ENCODE measurements around the gene YJEFN3.

The YJEFN3 gene

GRCh38 chr19:19524053-19524452 is 4.7 kb upstream of the YJEFN3 start:
- no peak overlapping the region for H3K4me3 Mint-ChIP-seq
- H3K27ac Mint-ChIP-seq: no peak overlapping the region
- peaks cover 14 to 42% of the 10 kb centered on the region in 2 donors for H3K4me1 Mint-ChIP-seq
- DNase-seq: no peak
- H3K9me3 Mint-ChIP-seq: no peaks in the 10 kb centered on the region
- H3K27me3 Mint-ChIP-seq: no peaks in the 10 kb centered on the region
- ATAC-seq (replicated peaks): no peak
- H3K36me3 Mint-ChIP-seq: peaks cover 22 to 54% of the 10 kb centered on the region in 2 donors

- no peak overlapping the region for H3K4me3 Mint-ChIP-seq
- peaks cover 16 to 41% of the 10 kb centered on the region in 2 donors for H3K36me3 Mint-ChIP-seq
- H3K27ac Mint-ChIP-seq: no peak overlapping the region
- no peaks in the 10 kb centered on the region for H3K27me3 Mint-ChIP-seq
- DNase-seq (no peak), ATAC-seq (replicated peaks) (no peak)
- peaks cover 4 to 26% of the 10 kb centered on the region in 2 donors for H3K4me1 Mint-ChIP-seq
- no peaks in the 10 kb centered on the region for H3K9me3 Mint-ChIP-seq
These were observed 2.9 kb upstream of the YJEFN3 start for GRCh38 chr19:19525611-19526380.

- peaks cover 16 to 41% of the 10 kb centered on the region in 2 donors for H3K36me3 Mint-ChIP-seq
- no peak for ATAC-seq (replicated peaks)
- DNase-seq: no peak
- peak overlapping the region; percentile 67 for H3K27ac Mint-ChIP-seq
- no peak overlapping the region for H3K4me3 Mint-ChIP-seq
- H3K9me3 Mint-ChIP-seq: no peaks in the 10 kb centered on the region
- peaks cover 4 to 24% of the 10 kb centered on the region in 2 donors for H3K4me1 Mint-ChIP-seq
- no peaks in the 10 kb centered on the region for H3K27me3 Mint-ChIP-seq
These were observed 1.9 kb upstream of the YJEFN3 start for GRCh38 chr19:19526581-19527370.

- no peaks in the 10 kb centered on the region for H3K27me3 Mint-ChIP-seq
- ATAC-seq (replicated peaks) (no peak), DNase-seq (no peak)
- peaks cover 7 to 29% of the 10 kb centered on the region in 2 donors for H3K4me1 Mint-ChIP-seq
- H3K4me3 Mint-ChIP-seq: no peak overlapping the region
- H3K36me3 Mint-ChIP-seq: peaks cover 19 to 46% of the 10 kb centered on the region in 2 donors
- no peaks in the 10 kb centered on the region for H3K9me3 Mint-ChIP-seq
- no peak overlapping the region for H3K27ac Mint-ChIP-seq
These were observed 1.4 kb upstream of the YJEFN3 start for GRCh38 chr19:19527371-19527656.

- H3K9me3 Mint-ChIP-seq: no peaks in the 10 kb centered on the region
- H3K36me3 Mint-ChIP-seq: peaks cover 20 to 42% of the 10 kb centered on the region in 2 donors
- no peak overlapping the region for H3K27ac Mint-ChIP-seq
- no peaks in the 10 kb centered on the region for H3K27me3 Mint-ChIP-seq
- H3K4me3 Mint-ChIP-seq: no peak overlapping the region
- DNase-seq (no peak), ATAC-seq (replicated peaks) (no peak)
- peaks cover 7 to 31% of the 10 kb centered on the region in 2 donors for H3K4me1 Mint-ChIP-seq
These were observed 761 bp upstream of the YJEFN3 start for GRCh38 chr19:19527674-19528625.

GRCh38 chr19:19529783-19530422 is 1.2 kb downstream of the YJEFN3 start:
- no peak for ATAC-seq (replicated peaks)
- no peak for DNase-seq
- no peak overlapping the region for H3K4me3 Mint-ChIP-seq
- H3K4me1 Mint-ChIP-seq: peaks cover 8 to 24% of the 10 kb centered on the region in 2 donors
- no peak overlapping the region for H3K27ac Mint-ChIP-seq
- H3K27me3 Mint-ChIP-seq: no peaks in the 10 kb centered on the region
- peaks cover 27 to 42% of the 10 kb centered on the region in 2 donors for H3K36me3 Mint-ChIP-seq
- H3K9me3 Mint-ChIP-seq: no peaks in the 10 kb centered on the region

GRCh38 chr19:19530423-19530804 is 1.7 kb downstream of the YJEFN3 start:
- peaks cover 8 to 18% of the 10 kb centered on the region in 2 donors for H3K4me1 Mint-ChIP-seq
- H3K9me3 Mint-ChIP-seq: no peaks in the 10 kb centered on the region
- DNase-seq: no peak
- no peak overlapping the region for H3K27ac Mint-ChIP-seq
- no peak overlapping the region for H3K4me3 Mint-ChIP-seq
- no peaks in the 10 kb centered on the region for H3K27me3 Mint-ChIP-seq
- no peak for ATAC-seq (replicated peaks)
- H3K36me3 Mint-ChIP-seq: peaks cover 27 to 46% of the 10 kb centered on the region in 2 donors

GRCh38 chr19:19530889-19531288 is 2.2 kb downstream of the YJEFN3 start:
- H3K27me3 Mint-ChIP-seq: no peaks in the 10 kb centered on the region
- no peak overlapping the region for H3K27ac Mint-ChIP-seq
- H3K9me3 Mint-ChIP-seq: no peaks in the 10 kb centered on the region
- ATAC-seq (replicated peaks) (no peak), DNase-seq (no peak)
- H3K36me3 Mint-ChIP-seq: peaks cover 27 to 46% of the 10 kb centered on the region in 2 donors
- H3K4me1 Mint-ChIP-seq: peaks cover 8 to 17% of the 10 kb centered on the region in 2 donors
- no peak overlapping the region for H3K4me3 Mint-ChIP-seq

- H3K27ac Mint-ChIP-seq: peak overlapping the region; percentile 65
- DNase-seq (peak; percentile 73), ATAC-seq (replicated peaks) (peak; percentile 89 to 90)
- no peak overlapping the region for H3K4me3 Mint-ChIP-seq
- H3K9me3 Mint-ChIP-seq: no peaks in the 10 kb centered on the region
- H3K27me3 Mint-ChIP-seq: peaks cover 4 to 6% of the 10 kb centered on the region in 2 donors
- H3K36me3 Mint-ChIP-seq: peaks cover 35 to 41% of the 10 kb centered on the region in 2 donors
- H3K4me1 Mint-ChIP-seq: peaks cover 7 to 8% of the 10 kb centered on the region in 2 donors
These were observed 3.5 kb downstream of the YJEFN3 start for GRCh38 chr19:19531951-19532805.

GRCh38 chr19:19532806-19533701 is 4.3 kb downstream of the YJEFN3 start:
- Mint-ChIP-seq H3K27ac (peak overlapping the region; percentile 9), H3K9me3 (no peaks in the 10 kb centered on the region), H3K4me3 (no peak overlapping the region), H3K4me1 (peaks cover 7 to 10% of the 10 kb centered on the region in 2 donors), H3K27me3 (peaks cover 9 to 12% of the 10 kb centered on the region in 2 donors), H3K36me3 (peaks cover 32 to 35% of the 10 kb centered on the region in 2 donors)
- peak; percentile 2 to 8 for ATAC-seq (replicated peaks)
- DNase-seq: no peak

- Mint-ChIP-seq H3K4me1 (peaks cover 14 to 15% of the 10 kb centered on the region in 2 donors), H3K27me3 (peaks cover 14 to 18% of the 10 kb centered on the region in 2 donors), H3K27ac (no peak overlapping the region), H3K9me3 (no peaks in the 10 kb centered on the region), H3K4me3 (no peak overlapping the region), H3K36me3 (peaks cover 28 to 33% of the 10 kb centered on the region in 2 donors)
- ATAC-seq (replicated peaks) (no peak), DNase-seq (no peak)
These were observed 5.1 kb downstream of the YJEFN3 start for GRCh38 chr19:19533841-19534240.

GRCh38 chr19:19534556-19535265 is 6.0 kb downstream of the YJEFN3 start:
- Mint-ChIP-seq H3K27ac (no peak overlapping the region), H3K9me3 (no peaks in the 10 kb centered on the region), H3K36me3 (peaks cover 24 to 32% of the 10 kb centered on the region in 2 donors), H3K4me1 (peaks cover 17 to 22% of the 10 kb centered on the region in 2 donors), H3K27me3 (peaks cover 20 to 26% of the 10 kb centered on the region in 2 donors), H3K4me3 (no peak overlapping the region)
- ATAC-seq (replicated peaks) (no peak), DNase-seq (no peak)
